BLaER1 treated with 17β-estradiol and CSF1 and Interleukin-3, amounts not matched to agents 10 nM and 100 nM (cell line): ENCODE data around the gene GPR153.

Experiments
- H3K27ac ChIP-seq, 11 experiments: shearing (Covaris generic); formaldehyde crosslinking; 2 replicates each; pipeline ENCODE4 v1.8.1; 2022
- H3K27me3 ChIP-seq, 11 experiments: shearing (Covaris generic); formaldehyde crosslinking; 2 replicates each; pipeline ENCODE4 v1.8.1; 2022
- H3K36me3 ChIP-seq, 11 experiments: shearing (Covaris generic); formaldehyde crosslinking; 2 replicates each; pipeline ENCODE4 v1.8.1; 2022
- H3K4me1 ChIP-seq, 10 experiments: shearing (Covaris generic); formaldehyde crosslinking; 2 replicates each; pipeline ENCODE4 v1.8.1; 2022
- H3K4me2 ChIP-seq, 11 experiments: shearing (Covaris generic); formaldehyde crosslinking; 2 replicates each; pipeline ENCODE4 v1.8.1; 2022
- H3K4me3 ChIP-seq, 10 experiments: shearing (Covaris generic); formaldehyde crosslinking; 2 replicates each; pipeline ENCODE4 v1.8.1; 2022
- H3K9ac ChIP-seq, 11 experiments: shearing (Covaris generic); formaldehyde crosslinking; 2 replicates each; pipeline ENCODE4 v1.8.1; 2022
- H3K9me3 ChIP-seq, 11 experiments: shearing (Covaris generic); formaldehyde crosslinking; replicated peaks in 1 of 11; 2 replicates each; pipeline ENCODE4 v1.8.1; 2022
- H4K20me1 ChIP-seq, 11 experiments: shearing (Covaris generic); formaldehyde crosslinking; 2 replicates each; pipeline ENCODE4 v1.8.1; 2022
- Cebpa-rat ChIP-seq, 11 experiments: shearing (Covaris generic); IDR thresholded peaks; 2 replicates each; pipeline ENCODE4 v1.8.1; 2022

Gene GPR153

DNA sequence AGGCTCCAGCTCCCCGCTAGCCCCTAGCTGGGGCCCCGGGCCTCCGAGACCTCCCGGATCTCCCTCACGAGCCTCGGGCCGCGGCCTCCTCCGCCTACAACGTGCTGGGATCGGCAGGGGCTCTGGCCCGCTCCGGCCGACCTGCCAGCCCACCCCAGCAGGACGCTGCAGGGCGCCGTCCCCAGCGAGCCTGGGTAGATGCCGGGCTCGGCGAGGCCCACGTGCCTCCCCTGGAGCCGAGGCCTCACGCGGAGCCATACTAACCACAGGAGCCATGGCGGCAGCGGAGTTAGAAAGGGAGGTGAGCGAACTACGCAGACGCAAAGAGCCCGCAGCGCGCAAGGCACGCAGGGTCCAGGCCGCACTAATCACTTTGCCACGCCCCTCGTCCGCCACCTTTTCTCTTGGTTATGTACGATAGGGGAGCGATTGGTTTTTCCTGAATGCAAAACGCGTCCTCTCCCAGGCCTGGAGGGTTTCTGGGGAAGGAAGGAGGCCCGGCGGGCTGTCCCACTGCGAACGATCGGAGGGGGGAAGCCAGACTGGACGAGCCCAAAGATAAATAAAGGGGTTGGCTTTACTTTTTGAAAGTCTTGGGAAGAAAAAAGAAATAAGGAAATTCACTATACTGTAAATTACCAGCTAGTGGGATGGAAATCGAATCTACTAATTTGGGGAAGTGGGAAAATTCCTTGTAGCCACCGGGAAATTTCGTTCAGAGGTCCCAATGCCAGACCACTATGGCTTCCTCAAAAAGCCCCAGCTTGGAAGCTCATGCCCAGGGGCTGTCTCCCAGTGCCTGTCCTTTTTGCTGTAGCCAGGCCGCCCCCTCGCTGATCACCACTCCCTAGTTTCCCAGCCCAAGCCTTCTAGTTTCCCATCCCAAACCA, 61.4 kb downstream of the GPR153 start, which contains the start of gene RPL22:
RPL22 (minus strand) TSS at position 298 of the 890 bp plus-strand sequence; CDS start at position 276, 22 bp downstream.
- H3K4me3 ChIP-seq = peak within 1 kb of the TSS; percentile 80 to 97 (median 92)
- peak within 1 kb of the TSS; percentile 88 to 100 (median 97) for H3K27ac ChIP-seq
- no peaks in the 10 kb centered on the region for H3K9me3 ChIP-seq
- peaks cover 34 to 48% (median 40%) of the 10 kb centered on the region in 11 experiments; a peak in 21 of 22 replicates for H4K20me1 ChIP-seq
- H3K4me1 ChIP-seq = peaks cover 24 to 33% (median 30%) of the 10 kb centered on the region in 10 experiments
- peaks cover 2 to 9% (median 6%) of the 10 kb centered on the region in 11 experiments for H3K27me3 ChIP-seq
- H3K4me2 ChIP-seq = peak within 1 kb of the TSS; percentile 86 to 98 (median 90)
- H3K36me3 ChIP-seq = peaks cover 29 to 36% (median 35%) of the 10 kb centered on the region in 11 experiments
- H3K9ac ChIP-seq = peak within 1 kb of the TSS; percentile 90 to 100 (median 98)
- TF ChIP-seq Cebpa-rat (IDR thresholded peaks at IDR 0.05) = no peak

DNA sequence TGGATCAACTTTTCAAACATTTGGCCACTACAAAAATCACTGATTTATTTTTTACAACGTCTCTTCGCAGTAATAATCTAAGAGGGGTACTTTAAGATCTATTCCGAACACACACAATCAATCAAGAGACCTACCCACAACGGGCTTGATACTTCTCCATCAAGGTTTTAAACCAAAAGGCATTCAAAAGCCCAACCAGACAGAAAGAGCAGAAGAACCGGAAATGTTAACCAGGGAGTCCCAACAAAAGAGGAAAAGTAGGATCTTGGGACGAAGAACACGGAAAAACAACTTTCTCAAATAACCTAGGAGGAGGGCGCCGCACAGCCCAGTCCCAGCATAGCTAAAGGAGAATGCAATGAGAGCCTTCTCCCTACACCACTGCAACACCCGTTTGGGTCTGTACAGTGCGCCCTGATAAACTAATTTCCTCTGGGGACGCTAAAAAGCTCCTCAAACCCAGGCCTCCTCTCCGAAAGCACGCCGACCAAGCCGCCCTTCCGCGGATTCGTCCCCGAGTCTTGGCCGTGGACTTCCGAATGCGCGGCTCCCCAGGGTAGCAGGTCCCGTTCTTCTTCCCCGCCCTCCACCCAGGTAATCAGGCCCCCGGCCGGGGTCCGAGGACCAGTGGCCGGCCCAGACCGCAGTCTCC, 62.1 kb downstream of the GPR153 start:
- Histone ChIP-seq H3K4me1 (peaks cover 24 to 33% (median 30%) of the 10 kb centered on the region in 10 experiments), H4K20me1 (peaks cover 42 to 55% (median 47%) of the 10 kb centered on the region in 11 experiments; a peak in 21 of 22 replicates), H3K36me3 (peaks cover 37 to 44% (median 43%) of the 10 kb centered on the region in 11 experiments), H3K4me2 (peak overlapping the region; percentile 86 to 98 (median 90)), H3K9me3 (no peaks in the 10 kb centered on the region), H3K9ac (peak overlapping the region; percentile 90 to 100 (median 98)), H3K27ac (peak overlapping the region; percentile 74 to 100 (median 97)), H3K27me3 (peaks cover 0 to 1% (median 0%) of the 10 kb centered on the region in 11 experiments; a peak in 2 of 22 replicates), H3K4me3 (peak overlapping the region; percentile 80 to 97 (median 92))
- no peak for TF ChIP-seq Cebpa-rat (IDR thresholded peaks at IDR 0.05)

DNA sequence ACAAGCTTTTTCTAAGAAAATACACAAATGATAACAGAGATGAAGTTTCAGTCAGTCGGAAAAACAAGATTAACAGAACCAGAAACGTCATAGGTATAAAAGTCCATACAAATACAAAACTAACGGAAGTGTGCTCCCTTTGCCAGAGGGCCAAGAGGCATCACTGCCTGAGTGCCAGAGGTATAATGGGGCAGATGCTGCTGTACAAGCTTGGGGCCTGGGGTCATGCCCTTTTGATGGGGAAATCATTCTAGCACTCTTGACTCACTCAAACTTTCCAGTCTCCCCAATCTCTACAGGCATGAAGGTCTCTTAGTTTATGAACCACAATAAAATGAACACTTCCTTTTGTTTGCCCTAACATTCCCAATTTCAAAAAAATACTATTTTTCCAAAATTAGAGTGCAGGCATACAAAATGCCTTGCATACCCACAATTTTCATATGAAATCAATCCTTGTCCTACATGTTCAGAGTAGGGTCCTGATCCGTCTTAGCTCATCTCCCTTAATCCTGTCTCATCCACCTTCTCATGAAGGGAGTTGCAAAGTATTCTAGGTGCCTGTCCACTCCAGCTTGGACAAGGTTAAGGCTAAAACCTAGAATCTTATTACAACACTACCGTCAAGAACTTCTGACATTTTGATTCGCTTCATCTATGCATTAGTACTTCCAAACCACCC, 63.0 kb downstream of the GPR153 start:
- H3K27me3 ChIP-seq = no peaks in the 10 kb centered on the region
- peak overlapping the region; percentile 86 to 98 (median 90) for H3K4me2 ChIP-seq
- no peaks in the 10 kb centered on the region for H3K9me3 ChIP-seq
- H3K36me3 ChIP-seq = peaks cover 46 to 53% (median 51%) of the 10 kb centered on the region in 11 experiments
- no peak for TF ChIP-seq Cebpa-rat (IDR thresholded peaks at IDR 0.05)
- H3K4me3 ChIP-seq = peak overlapping the region; percentile 80 to 97 (median 92)
- H4K20me1 ChIP-seq = peaks cover 51 to 64% (median 56%) of the 10 kb centered on the region in 11 experiments; a peak in 21 of 22 replicates
- H3K4me1 ChIP-seq = peaks cover 24 to 33% (median 30%) of the 10 kb centered on the region in 10 experiments
- H3K9ac ChIP-seq = peak overlapping the region; percentile 90 to 100 (median 98)
- peak overlapping the region in 10 of 11 experiments; percentile 90 to 100 (median 98); a peak in 21 of 22 replicates for H3K27ac ChIP-seq
